ENCODE results near the gene WBP11.

WBP11 gene

DNA sequence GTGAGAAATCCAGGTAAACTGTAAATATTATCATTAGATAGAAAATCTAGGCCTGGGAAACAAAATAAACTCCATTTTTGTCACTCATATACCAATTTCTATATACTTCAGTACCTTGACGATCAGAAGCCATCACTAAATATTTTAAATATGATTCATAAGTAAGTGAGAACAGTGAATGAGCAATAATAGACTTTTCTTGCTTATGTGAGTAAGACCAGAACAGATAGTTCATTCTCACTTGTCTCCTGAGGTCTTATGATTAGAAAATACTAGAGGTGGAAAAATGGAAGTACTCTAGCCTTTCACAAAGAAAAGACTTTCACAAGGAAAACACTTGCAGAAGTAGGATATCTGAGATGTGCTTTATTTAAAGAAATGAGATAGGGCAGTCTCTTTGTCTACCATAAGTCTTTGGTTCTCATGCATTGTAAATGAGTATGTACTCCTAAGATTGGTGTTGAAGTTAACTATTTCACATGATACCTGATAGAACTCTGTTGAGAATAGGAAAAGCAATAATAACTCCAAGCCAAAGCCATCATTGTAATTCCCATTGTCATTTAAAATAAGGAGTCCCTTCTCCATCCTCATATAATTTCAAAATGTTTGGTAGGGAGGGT is 20.8 kb upstream of the WBP11 start:
- DNase-seq: no peak

DNA sequence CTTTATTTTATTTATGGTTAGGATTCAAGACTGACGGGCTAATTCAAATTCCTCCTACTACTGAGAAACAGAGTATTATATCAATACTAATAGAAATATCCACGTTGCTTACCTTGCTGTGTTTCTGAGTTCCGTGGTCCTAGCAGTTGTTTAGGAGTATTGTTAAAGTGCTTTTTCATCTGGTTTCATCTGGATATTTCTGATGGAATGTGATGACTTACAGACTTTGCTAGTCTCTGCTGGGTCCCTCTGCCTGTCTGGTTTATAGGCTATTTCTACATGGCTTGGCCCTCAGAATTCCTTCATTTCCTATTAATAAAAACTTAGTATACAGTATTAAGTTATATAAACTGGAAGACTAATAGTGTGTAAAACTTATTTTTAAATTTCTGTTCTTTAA is 10.7 kb upstream of the WBP11 start, which contains the start of gene SMCO3:
TSS of gene SMCO3 (minus strand) at position 169 of the 400 bp plus-strand sequence. CDS start 7,502 bp downstream, outside the sequence.
- DNase-seq: no peak

DNA sequence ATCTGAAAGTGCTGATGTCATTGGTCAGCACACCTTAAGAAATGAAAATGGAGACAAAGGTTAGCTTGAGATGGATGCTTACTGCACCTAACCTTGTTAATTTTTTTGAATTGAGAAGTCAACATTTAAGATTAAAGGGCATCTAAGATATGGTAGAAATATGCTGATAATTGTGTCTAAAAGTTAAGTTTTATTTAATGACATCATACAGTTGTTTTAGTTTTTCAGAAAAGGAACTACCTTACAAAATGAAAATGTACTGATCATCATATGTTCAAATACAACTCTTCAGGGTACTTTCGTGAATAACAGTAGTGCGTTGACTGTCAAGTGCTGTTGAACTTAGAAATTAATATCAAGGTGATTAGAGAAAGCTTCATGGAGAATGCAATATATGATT is 8.2 kb upstream of the WBP11 start:
- DNase-seq: no peak

DNA sequence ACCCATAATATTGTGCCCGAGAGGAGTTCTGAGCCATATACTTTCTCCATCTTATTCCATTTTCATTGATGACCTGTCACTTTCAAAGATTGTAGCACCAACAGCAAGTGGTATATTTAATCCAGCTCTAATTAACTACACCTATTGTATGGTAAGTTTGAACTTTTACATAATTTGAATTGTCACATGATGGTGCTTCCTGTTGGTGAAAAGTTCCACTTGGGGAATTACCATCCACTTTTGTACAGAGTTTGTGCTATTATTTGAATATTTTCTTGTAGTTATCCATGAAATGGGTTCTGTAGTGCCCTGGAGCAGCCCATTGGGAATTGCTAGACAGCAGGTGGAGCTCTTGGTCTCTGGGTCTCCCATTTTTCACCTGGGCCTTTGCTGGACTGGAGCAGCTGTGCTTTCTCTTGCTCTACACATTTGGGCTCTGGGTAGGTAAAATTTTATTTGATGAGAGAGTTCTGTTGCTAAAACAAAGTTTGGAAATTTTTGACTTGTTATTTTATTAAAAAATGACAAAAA is 7.7 kb upstream of the WBP11 start:
- DNase-seq: no peak

GRCh38 chr12:14810167-14810952 is 7.1 kb upstream of the WBP11 start:
- no peak for DNase-seq

DNA sequence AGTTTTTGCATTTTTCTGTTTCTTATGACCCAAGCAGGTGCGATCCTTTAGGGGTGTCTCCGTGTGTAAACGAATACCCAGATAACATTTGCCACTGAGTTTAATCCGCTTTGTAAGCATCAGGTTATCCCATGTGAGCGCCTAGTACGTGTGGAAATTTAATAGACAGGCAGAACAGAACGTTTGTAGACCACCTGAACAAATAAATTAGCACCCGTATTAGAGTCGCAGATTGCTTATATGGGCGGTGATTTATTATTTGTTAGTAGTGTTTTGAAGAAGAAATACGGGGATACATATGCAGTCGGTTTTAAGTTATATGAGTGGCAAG is 517 bp upstream of the WBP11 start:
- no peak for DNase-seq

- DNase-seq: no peak
These were observed 612 bp downstream of the WBP11 start for GRCh38 chr12:14802721-14803010.

DNA sequence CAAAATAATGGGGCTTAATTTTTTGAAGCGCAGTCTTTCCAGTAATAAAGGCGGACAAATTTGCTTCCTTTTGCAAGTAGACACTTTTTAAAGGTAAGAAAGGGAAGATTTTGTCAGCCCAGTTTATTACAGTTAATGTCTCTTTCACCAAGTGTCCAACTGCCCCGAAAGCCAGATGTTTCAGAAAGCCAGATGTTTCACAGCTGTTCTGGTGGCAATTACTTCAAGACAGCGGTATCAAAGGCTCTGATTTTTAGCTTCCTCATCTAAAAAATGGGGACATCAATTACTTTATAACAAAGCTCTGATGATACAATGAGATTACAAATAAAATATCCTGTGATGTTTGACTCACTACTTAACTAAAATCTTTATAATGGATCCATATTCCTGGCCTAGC is 1.0 kb downstream of the WBP11 start:
- DNase-seq: no peak

GRCh38 chr12:14795028-14795448 is 8.2 kb downstream of the WBP11 start:
- DNase-seq: no peak

DNA sequence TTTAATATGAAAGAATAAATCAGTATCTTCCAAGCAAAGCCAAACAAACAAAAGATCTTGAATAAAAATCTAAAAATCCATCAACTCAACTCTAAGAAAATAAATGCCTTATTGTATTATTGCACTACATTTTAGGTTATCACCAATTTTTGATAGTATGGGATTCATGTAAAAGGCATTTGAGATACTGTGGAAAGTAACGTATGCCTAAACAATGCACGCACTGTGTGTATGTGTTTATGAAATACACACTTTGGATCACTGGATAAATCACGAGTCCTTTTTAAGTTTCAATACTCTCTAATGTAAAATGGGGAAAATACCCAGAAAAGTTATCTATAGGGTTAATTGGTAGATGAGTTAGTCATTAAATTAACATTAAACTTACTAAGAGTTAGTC is 17.7 kb downstream of the WBP11 start:
- no peak for DNase-seq

DNA sequence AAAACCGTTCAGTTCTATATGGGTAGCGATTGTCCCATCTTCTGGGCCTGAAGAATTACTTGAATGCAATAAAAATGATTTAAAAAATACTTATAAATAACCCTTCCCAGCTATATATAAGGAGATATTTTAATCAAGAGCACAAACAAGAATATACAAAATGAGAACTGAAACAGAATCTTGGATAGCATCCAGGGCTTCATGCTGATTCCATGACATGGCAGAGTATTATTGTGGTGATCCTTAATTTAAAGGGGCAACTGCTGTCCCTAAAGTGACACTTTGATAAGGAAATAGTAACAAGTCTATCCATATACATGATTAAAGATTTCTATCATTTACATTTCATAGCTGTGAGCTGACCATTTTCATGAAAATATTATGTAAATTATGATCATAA is 18.8 kb downstream of the WBP11 start:
- DNase-seq: no peak

GRCh38 chr12:14782756-14783155 is 20.5 kb downstream of the WBP11 start:
- no peak for DNase-seq

DNA sequence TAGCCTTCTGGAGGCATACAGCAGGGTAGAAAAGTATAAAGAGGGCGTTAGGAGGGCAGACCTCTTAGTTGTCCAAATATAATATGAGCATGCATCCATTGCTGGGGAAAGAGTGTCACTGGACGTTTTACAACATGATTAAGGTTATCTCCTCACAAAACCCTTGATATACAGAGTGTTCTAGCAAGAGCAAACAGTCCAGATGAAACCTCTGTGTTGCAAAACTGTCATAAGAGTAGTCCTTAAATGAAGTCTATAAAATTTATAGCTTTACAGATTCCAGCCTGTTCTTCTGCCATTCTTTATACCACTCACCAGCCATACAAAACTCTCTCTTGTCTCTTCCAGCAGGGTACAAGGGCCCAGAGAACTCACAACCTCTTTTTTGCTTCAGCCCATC is 21.7 kb downstream of the WBP11 start:
- DNase-seq: no peak

- no peak for DNase-seq
These were observed 22.4 kb downstream of the WBP11 start for GRCh38 chr12:14780859-14781258.

DNA sequence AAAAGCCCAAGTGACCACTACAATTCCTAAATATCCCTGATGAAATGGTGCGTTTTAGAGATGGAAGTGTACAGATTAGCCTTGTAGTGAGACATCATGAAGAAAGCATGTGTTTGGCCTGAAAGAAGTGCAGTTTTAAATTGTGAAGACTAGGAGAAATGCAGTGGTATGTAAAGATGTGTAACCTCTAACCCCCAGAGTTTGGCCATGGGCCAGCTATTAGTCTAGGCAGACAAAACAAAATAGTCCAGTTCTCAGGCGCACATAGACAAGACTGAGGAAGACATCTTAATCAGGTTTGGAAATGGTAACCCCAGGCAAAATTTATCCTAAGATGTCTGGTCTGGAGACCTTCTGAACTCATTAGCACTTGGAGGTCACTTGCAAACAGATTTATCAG is 23.4 kb downstream of the WBP11 start:
- DNase-seq: no peak

DNA sequence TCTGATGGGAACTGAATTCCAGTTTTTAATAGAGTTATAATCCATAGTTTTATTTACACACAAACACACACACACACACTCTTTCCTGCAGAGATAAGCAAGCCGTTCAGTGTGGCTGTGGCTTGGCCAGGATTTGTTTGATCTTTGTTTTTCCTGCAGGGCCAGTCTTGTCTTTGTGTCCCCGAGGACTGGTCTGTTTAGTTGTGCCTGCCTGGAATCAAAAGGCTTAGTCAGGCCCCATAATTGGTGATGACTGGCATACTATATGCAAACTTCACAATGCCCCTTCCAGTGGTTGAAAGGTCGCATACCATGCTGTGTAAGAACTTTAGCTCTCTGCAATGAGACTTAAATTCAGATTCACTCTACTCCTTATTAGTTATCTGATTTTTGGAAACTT is 26.0 kb downstream of the WBP11 start:
- DNase-seq: no peak

- DNase-seq: no peak
These were observed 26.9 kb downstream of the WBP11 start for GRCh38 chr12:14776236-14776961.

GRCh38 chr12:14775636-14775980 is 27.7 kb downstream of the WBP11 start:
- no peak for DNase-seq

DNA sequence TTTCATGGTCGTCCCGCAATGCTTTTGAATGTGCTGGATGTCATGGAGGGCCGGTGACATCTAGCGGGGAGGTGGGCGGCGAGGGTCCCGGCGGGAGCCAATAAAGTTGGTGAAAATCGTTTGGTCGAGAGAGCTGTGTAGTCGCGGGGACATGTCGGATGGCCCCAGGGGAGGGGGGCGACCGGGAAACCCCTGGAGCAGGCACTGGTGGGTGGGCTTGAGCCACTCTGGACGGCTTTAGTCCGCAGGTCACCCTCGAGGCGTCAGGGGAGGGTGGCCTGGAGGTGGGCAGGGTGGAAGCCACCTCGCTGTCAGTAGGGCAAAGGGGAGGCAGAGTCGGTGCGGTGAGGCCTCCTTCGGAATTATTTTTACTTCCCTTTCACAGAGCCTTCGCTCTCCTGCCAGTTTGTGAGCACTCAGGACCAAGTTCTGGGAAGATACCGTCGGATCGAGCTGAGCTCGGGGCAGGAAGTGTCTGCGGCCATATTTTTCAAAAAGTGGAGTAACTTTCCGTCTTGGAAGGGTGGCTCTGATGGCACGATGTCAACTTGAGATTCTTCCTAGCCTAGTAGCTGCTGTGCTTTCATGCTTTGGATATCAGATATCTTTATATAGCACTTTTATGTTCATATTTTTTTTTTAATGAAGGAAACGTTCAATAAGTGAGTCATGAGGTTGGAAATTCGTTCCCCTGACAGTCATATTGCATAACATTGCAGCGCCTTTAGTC is 28.2 kb downstream of the WBP11 start:
- no peak for DNase-seq

GRCh38 chr12:14774074-14774905 is 29.0 kb downstream of the WBP11 start:
- DNase-seq: peak; percentile 95

- DNase-seq: no peak
These were observed 29.6 kb downstream of the WBP11 start for GRCh38 chr12:14773685-14774073.

GRCh38 chr12:14772946-14773345 is 30.3 kb downstream of the WBP11 start:
- DNase-seq: no peak

All from SIG-M5 (cell line).